Gastroesophageal sphincter (tissue), 4 donors: ENCODE data around the gene SP8. TPM values are rescaled to one million over a fixed set of nuclear protein-coding genes. Genes with fewer than 3 reads are reported as not detected.
"Not testable (repeated sequence)": the region's sequence is repeated elsewhere in the genome, so short reads cannot be mapped to it uniquely, and the experiment has no call there.

Source experiments
- ATAC-seq: fragments of 150-250 bp; one replicate; pipeline ENCODE4 v1.9.1; 2016; ENCODE audit warnings: mild to moderate bottlenecking, moderate library complexity
- H3K27ac ChIP-seq, 4 donors: fragments of 200-600 bp; sonication (generic) in 3 of 4; 1 replicate in 3 of 4; 2 replicates in 1 of 4; pipeline ENCODE4 v1.5.1; 2016 to 2019
- H3K27me3 ChIP-seq: fragments of 200-600 bp; sonication (generic); one replicate; pipeline ENCODE4 v1.5.1; 2019
- H3K36me3 ChIP-seq, 2 donors: fragments of 200-600 bp; sonication (generic); one replicate each; pipeline ENCODE4 v1.5.1; 2019; ENCODE audit warnings: control low read depth in 1 of 2
- H3K4me1 ChIP-seq, 3 donors: fragments of 200-600 bp; sonication (generic); 1 replicate in 2 of 3; 2 replicates in 1 of 3; pipeline ENCODE4 v1.5.1; 2016 to 2019; ENCODE audit warnings: control low read depth in 2 of 3
- H3K4me3 ChIP-seq, 2 donors: fragments of 200-600 bp; sonication (generic); one replicate each; pipeline ENCODE4 v1.5.1; 2019; ENCODE audit warnings: mild to moderate bottlenecking in 1 of 2, moderate library complexity in 1 of 2
- H3K9me3 ChIP-seq, 3 donors: fragments of 200-600 bp; sonication (generic); one replicate each; pipeline ENCODE4 v1.5.1; 2017 to 2019; ENCODE audit warnings: control low read depth in 2 of 3
- EP300 ChIP-seq: sonication (generic); formaldehyde crosslinking; IDR thresholded peaks from one replicate; pipeline ENCODE4 v1.6.1; 2017; ENCODE audit warnings: antibody characterized with exemption, mild to moderate bottlenecking
- POLR2A ChIP-seq, 2 donors: fragments of 450-650 bp; IDR thresholded peaks; one replicate each; pipeline ENCODE4 v1.6.1; 2017; ENCODE audit warnings: antibody characterized with exemption in 2 of 2, mild to moderate bottlenecking in 2 of 2, moderate library complexity in 1 of 2
- POLR2AphosphoS5 ChIP-seq: sonication (generic); formaldehyde crosslinking; IDR thresholded peaks from one replicate; pipeline ENCODE4 v1.6.1; 2017; ENCODE audit warnings: antibody characterized with exemption
- WGBS, 2 donors: methylation state at CpG; one replicate each; pipeline ENCODE4 v1.1.5; 2018; ENCODE audit warnings: low coverage in 1 of 2; 5-methylcytosine and 5-hydroxymethylcytosine counted together
- total RNA-seq, 4 donors: library from RNA; depleted of rRNA; stranded (reverse); fragments of >200 nt; gene quantifications; one replicate each; pipeline ENCODE4 v1.1.0, GENCODE V29; 2016
- TF ChIP-seq, protein P1 (sequence below), 4 experiments: fragments of 200-600 bp in 2 of 4; fragments of 450-650 bp in 2 of 4; sonication (generic) in 1 of 4; IDR thresholded peaks; one replicate each; pipeline ENCODE4 v1.5.1; 2017 to 2019; ENCODE audit warnings: antibody characterized with exemption in 4 of 4, mild to moderate bottlenecking in 2 of 4, moderate library complexity in 2 of 4

The SP8 gene
- total RNA-seq = not detected

DNA sequence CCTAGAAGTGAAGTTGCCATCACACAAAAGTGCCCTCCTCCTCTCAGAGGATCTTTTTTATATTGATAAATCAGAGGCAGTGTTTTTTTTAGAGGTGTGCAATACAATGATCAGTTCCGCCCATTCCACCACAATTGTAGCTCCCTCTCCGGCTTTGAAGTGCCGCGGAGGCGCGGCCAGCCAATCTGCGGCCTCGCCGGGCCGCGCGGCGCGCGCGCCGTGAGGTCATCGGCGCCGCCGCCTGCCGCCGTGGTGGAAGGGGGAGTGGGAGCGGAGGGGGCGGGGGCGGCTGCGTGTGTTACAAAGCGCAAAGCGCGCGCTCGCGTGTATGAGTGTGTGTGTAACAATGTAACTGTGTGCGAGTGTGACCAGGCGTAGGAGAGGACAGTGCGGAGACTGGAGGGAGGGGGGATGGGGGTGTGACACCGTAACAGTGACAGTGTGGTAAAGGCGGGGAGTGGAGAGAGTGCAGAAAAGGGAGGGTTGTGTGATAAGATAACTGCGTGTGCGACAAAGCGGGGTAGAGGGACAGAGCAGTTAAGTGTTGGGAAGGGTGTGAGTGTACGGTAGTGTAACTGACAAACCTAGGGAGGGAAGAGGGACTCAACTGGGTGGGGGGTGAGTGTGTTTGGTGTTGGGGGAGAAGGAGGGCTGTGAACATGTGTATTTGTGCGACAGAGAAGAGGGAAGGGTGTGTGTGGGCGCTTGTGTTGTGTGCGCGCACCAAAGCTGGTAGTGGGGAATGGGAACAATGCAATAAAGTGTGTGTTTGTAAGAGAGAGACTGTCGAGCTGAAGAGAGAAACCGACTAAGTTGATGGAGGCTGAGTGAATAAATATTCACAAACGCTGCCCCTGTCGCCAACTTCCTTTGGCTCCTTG is at the start of gene SP8:
SP8 (minus strand) TSS at position 108 of the 881 bp plus-strand sequence; CDS start at position 20, 88 bp downstream.
- H3K4me3 ChIP-seq = peak within 1 kb of the TSS in 1 of 2 donors; percentile 40
- H3K36me3 ChIP-seq = no peaks in the 10 kb centered on the region
- H3K4me1 ChIP-seq = peaks cover 0 to 48% (median 22%) of the 10 kb centered on the region in 3 donors
- TF ChIP-seq POLR2AphosphoS5 = no peak
- no peak for TF ChIP-seq EP300
- TF ChIP-seq, protein P1, sequence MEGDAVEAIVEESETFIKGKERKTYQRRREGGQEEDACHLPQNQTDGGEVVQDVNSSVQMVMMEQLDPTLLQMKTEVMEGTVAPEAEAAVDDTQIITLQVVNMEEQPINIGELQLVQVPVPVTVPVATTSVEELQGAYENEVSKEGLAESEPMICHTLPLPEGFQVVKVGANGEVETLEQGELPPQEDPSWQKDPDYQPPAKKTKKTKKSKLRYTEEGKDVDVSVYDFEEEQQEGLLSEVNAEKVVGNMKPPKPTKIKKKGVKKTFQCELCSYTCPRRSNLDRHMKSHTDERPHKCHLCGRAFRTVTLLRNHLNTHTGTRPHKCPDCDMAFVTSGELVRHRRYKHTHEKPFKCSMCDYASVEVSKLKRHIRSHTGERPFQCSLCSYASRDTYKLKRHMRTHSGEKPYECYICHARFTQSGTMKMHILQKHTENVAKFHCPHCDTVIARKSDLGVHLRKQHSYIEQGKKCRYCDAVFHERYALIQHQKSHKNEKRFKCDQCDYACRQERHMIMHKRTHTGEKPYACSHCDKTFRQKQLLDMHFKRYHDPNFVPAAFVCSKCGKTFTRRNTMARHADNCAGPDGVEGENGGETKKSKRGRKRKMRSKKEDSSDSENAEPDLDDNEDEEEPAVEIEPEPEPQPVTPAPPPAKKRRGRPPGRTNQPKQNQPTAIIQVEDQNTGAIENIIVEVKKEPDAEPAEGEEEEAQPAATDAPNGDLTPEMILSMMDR (IDR thresholded peaks at IDR 0.05) = no peak
- TF ChIP-seq POLR2A (IDR thresholded peaks at IDR 0.05) = no peak
- no peak within 1 kb of the TSS for H3K27ac ChIP-seq
- no peak for ATAC-seq
- peaks cover 100% of the 10 kb centered on the region for H3K27me3 ChIP-seq
- WGBS, 2 donors = 7% methylated on average over 12 to 30 of the region's 50 CpGs
- peaks cover 0 to 12% (median 0%) of the 10 kb centered on the region in 3 donors for H3K9me3 ChIP-seq

DNA sequence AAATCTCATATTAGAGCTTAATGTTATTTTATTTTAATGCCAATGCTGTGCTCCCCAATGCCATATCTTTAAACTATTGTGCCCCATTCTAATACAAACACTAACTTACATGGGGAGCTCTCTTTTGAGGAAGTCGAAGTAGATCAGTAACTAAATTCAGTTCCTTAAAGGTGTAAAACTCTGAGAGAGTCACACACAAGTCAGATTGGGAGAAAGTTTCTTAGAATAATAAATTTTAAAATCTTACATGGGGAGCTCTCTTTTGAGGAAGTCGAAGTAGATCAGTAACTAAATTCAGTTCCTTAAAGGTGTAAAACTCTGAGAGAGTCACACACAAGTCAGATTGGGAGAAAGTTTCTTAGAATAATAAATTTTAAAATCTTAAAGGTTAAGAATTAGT is 49.7 kb upstream of the SP8 start:
- H3K27me3 ChIP-seq, H3K4me1 ChIP-seq, H3K4me3 ChIP-seq, H3K27ac ChIP-seq, ATAC-seq, H3K36me3 ChIP-seq, H3K9me3 ChIP-seq: not testable (repeated sequence)
- 63 to 66% methylated on average over 2 of the region's 2 CpGs for WGBS, 2 donors

DNA sequence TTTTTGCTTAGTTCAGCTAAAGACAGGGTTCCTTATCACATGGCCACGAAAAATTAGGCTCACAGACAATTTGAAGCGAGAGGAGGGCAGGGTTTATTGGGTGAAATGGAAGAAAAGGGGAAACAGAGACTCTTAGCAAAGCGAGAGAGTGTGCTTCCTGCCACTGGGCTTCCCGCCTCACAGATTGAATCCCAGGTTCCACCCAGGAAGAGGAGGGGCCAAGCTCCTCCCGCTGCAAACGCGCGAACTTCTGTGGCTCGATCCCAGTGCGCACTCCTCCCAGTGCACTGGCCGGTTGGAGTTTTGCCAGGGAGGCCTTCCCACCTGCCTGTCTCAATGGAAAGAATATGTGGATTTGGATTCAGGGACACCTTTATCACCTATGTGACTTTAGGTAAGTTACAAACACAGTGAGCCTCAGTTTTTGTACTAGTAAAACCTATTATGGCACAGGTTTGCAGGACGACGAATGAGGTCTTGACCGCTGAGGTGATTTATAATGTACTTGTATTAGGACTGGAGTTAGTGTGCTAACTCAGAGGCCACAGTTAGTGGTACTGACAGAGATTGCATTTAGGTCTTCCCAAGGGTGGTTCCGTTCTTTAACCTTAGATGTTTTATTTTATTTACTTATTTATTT is 48.5 kb upstream of the SP8 start:
- ATAC-seq = no peak
- Histone ChIP-seq H3K27me3 (peaks cover 9% of the 10 kb centered on the region), H3K4me1 (no peaks in the 10 kb centered on the region), H3K27ac (no peak overlapping the region), H3K36me3 (no peaks in the 10 kb centered on the region), H3K4me3 (no peak overlapping the region), H3K9me3 (no peaks in the 10 kb centered on the region)
- WGBS, 2 donors = 89 to 92% methylated on average over 3 to 15 of the region's 15 CpGs
- TF ChIP-seq EP300 (no peak), POLR2AphosphoS5 (no peak), POLR2A (IDR thresholded peaks at IDR 0.05) (no peak)
- TF ChIP-seq, protein P1 (IDR thresholded peaks at IDR 0.05) = no peak

DNA sequence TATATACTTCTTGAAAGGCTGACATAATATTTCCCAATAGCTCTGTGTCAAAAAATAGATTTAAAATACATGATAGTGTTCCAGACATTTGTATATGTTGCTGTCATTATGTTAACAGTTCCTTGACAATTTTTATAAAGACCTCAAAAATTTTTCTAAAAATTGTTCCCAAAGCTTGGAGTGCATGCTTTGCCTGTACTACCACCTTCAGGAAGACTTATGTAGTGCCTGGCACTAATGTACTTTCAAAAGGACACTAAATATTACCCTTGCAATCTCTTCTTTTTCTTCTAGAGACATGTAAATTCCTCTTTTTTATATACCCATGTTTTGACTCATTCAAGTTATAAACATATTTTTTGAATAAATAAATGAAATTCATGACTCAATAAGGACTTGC is 48.0 kb upstream of the SP8 start:
- TF ChIP-seq POLR2AphosphoS5 (no peak), POLR2A (IDR thresholded peaks at IDR 0.05) (no peak), EP300 (no peak)
- TF ChIP-seq, protein P1 (IDR thresholded peaks at IDR 0.05) = no peak
- Histone ChIP-seq H3K4me1 (no peaks in the 10 kb centered on the region), H3K9me3 (no peaks in the 10 kb centered on the region), H3K27me3 (peaks cover 15% of the 10 kb centered on the region), H3K36me3 (no peaks in the 10 kb centered on the region), H3K4me3 (no peak overlapping the region), H3K27ac (no peak overlapping the region)
- no peak for ATAC-seq

DNA sequence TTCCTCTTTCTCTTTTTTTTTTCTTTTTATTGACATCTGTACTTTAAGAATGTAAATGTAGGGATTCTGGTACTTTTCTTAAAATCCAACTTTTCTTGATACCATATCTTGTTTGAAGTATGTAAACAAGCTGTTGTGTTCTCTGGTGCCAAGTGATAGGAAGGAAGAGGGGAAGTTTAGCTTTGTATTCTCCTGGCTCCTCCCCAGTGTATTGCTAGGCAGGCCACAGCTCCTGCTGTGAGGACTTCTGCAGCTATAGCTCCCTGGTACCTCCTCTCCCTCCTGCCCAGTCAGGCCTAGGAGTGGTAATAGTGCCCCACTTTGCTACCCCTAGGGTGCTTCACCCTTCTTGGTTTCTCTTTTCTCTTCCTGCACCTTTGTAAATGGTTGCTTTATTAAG is 45.3 kb upstream of the SP8 start:
- TF ChIP-seq, protein P1 (IDR thresholded peaks at IDR 0.05) = no peak
- TF ChIP-seq POLR2A (IDR thresholded peaks at IDR 0.05) (no peak), EP300 (no peak), POLR2AphosphoS5 (no peak)
- ATAC-seq = no peak
- no peaks in the 10 kb centered on the region for H3K4me1 ChIP-seq

More for the DNA sequence above, 45.3 kb upstream of the SP8 start:
- H3K9me3 ChIP-seq = no peaks in the 10 kb centered on the region
- no peaks in the 10 kb centered on the region for H3K36me3 ChIP-seq
- no peak overlapping the region for H3K4me3 ChIP-seq
- H3K27me3 ChIP-seq = peaks cover 24% of the 10 kb centered on the region
- no peak overlapping the region for H3K27ac ChIP-seq
